GM19468 (cell line): Measurements from ENCODE around the gene JAZF1.
"Not testable (repeated sequence)": the region's sequence is repeated elsewhere in the genome, so short reads cannot be mapped to it uniquely, and the experiment has no call there.

Experiments used
- ATAC-seq: cut with Tn5 transposase; IDR thresholded peaks from one replicate; pipeline ENCODE4 v1.9.1; 2021; ENCODE audit warnings: mild to moderate bottlenecking, moderate library complexity, moderate number of reproducible peaks; ENCODE audit not compliant: unreplicated experiment; ENCODE audit errors: extremely low read depth

JAZF1 gene

DNA sequence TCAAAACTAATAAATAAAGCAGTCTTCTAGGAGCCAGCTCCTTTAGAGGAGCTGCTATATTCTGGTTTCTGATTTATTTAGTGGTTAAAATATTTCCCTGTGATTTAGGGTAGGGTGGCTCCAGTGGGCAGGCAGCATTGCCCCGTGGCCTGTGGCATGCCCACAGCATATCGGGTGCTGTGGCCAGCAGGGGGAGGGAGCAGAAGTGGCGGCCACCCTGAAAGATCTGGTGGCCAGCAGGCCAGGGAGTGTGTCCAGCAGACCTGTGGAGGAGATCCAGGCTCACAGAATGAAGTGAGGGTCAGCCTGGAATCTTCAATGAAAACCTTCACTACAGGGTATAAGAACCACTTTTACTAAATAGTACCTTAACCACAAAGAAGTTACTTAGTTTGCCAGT is 251.5 kb downstream of the JAZF1 start:
- ATAC-seq, result no peak

DNA sequence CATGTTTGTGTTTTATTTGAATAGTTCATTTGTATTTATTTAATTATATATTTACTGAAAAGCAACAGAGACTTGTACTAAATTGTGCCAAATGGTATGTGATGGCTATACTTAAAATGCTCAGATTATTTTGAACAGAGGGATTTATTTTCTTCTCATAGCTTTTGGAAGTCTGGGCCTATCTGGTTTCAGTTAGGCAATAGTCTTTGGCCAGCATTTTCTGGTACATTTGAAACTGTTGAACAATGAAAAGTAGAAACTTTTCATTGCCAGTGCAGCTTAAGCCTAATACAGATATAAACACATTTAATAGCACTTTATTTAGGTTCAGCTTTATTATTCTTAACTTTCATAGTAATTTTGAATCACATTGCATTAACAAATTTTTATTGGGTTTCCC is 252.6 kb downstream of the JAZF1 start:
- no peak for ATAC-seq

DNA sequence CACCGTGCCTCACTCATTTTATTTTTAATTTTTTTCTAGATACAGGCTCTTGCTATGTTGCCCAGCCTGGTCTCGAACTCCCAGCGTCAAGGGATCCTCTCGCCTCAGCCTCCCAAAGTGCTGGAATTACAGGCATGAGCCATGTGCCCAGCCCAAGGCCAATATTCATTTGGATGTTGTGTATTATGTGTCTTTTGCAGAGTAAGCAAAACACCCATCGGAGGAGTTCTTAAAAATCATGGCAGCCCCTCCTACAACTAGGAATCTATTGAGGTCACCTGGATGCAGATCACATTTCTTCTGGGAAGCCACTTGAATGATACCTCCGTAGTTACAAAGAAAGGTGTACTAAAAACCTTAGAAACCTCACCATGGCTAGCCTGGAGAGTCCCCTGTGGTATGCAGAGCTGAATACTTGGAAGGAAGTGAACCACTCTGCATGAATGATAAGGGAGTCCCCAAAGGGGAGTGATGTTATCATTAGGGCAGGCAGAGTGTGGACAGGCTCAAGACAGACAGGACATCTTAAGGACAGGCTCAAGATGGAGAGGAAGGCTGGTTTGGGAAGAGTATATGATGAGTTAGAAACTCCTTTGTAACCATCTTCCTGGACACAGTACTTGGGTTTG is 254.9 kb downstream of the JAZF1 start:
- ATAC-seq, result no peak

DNA sequence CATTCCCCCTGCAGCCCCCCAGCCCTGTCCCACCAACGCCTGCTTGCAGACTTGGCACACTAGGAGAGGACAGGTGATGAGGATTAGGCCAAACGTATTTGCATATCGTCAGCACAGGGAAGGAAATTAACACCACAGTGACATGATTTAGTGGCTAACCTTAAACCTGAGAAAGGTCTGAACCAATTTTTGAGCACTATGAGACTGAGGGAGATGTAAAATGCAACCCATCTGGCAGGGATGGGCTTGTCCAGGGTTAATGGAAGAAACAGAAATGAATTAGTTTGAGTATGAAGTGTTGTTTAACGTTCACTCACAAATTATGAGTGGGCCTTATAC is 257.0 kb downstream of the JAZF1 start:
- ATAC-seq, result no peak

DNA sequence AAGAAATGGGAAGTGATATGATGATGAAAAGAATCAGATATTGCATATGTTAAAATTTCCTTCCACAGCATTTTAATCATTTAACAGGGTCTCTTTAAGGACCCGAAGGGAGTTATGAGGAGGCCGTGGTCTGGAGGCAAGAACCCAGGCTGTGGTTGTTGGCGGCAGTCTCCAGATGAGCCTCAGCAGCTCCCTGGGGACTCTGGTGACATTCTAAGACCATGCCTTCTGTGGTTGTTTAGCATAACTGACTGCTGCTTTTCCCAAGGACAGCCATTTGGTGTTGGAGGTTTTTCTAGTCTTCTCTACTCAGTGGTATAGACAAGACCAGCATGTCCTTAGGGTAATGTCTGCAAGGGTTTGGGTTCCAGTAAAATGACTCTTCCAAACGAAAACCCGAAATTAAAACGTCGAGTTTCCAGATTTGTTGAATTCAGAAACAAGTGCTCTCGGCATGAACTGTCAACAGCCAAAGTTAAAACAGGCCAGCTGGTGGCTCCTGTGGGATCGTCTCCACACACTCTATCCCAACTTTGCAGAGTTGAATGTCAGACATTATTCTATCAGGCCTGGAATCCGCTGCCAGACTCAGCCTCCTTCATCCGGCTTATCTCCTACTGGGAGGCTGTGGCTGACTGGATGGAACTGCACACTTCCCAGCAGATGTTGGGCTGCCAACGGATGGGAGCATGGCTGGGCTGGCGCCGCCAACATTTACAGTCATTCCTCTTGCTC is 257.5 kb downstream of the JAZF1 start:
- ATAC-seq, result no peak

DNA sequence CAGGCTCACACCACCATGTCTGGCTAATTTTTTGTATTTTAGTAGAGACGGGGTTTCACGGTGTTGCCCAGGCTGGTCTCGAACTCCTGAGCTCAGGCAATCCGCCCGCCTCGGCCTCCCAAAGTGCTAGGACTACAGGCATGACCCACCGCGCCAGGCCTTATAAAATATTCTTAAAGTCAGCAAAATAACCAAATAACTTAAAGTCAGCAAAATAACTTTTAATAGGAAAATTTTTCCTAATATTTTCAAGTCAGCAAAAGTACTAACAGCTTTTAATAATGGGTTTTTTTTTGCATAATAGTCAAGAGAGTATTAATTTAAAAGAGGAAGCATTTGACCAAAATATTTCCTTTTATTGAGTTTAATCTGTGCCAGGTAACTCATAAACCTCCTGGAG is 258.2 kb downstream of the JAZF1 start:
- not testable (repeated sequence) for ATAC-seq

DNA sequence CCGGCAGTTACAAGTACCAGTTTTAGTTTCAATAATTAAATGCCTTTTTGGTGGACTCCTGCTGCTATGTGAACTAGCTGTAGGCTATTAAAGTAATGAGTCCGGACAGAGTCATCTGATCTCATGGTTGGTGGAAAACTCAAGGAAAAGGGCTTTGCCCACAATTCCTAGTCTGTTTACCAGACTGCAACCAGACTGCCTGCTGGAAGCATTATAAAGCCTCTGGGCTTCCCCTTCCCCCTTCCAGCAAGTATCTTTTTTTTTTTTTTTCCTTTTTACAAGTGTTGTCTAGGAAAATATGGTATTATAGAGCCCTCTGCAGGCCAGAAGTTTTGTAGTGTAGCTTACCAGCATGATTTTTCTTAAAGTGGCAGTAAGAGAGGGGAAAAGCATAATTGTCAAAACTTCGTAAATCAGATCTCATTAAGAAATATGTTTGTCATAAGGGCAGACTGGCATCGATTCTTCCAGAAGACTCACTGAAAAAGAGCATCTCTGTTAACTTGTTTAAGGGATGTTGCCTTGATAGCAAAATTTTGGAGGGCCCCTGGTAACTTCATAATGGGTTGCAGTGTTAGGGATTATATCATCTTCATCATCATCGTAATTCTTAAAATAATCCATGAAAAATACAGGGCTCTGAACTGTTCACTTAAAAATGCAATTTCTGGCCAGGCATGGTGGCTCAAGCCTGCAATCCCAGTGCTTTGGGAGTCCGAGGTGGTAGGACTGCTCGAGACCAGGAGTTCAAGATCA is 259.3 kb downstream of the JAZF1 start:
- ATAC-seq, result no peak

DNA sequence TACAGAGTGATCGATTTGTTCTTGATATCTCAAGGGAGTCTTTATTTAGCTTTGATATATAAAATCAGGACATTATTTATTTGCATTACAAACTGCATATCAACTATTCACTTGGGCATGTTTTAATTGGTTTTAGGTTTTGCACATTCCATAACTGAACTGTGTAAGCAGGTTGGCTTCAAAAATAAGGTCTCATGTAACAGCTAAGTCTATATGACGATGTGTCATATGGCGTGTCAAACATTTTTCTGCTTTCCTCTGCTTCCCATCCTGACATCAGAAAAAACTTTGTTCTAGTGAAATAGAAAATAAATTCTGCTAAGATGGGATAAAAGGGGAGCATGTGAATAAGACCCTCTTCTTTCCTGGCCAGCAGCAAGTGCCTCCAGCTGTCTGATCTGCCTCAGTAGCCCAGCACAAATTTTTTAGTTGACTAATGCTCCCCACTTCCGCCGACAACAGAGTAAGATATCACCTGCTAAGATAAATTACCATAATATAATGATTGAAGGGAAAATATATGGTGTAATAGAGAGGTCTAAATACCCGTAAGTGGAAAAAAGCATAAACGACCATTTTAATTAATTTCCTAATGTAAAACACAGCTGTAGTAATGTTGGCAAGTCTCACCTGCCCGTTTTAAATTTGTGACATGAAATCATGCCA is 260.2 kb downstream of the JAZF1 start:
- ATAC-seq, result no peak

DNA sequence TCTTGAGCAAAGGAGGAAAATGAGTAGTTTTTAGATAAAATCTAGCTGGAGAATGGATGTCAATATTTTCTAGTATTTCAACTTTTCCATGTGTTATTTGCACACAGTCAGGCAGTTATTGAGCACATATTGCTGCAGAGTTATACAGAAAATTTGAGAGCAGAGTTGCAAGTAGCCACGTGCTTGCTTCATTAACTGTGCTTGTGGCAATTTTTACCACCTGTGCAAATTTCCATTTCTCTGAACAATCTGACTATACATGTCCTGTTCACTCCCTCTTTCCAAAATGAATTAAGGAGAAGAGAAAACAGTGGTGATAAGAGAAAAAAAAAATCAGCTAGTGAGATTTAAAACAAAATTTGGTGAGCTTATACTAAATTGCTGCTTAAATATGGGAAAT is 262.1 kb downstream of the JAZF1 start:
- no peak for ATAC-seq

DNA sequence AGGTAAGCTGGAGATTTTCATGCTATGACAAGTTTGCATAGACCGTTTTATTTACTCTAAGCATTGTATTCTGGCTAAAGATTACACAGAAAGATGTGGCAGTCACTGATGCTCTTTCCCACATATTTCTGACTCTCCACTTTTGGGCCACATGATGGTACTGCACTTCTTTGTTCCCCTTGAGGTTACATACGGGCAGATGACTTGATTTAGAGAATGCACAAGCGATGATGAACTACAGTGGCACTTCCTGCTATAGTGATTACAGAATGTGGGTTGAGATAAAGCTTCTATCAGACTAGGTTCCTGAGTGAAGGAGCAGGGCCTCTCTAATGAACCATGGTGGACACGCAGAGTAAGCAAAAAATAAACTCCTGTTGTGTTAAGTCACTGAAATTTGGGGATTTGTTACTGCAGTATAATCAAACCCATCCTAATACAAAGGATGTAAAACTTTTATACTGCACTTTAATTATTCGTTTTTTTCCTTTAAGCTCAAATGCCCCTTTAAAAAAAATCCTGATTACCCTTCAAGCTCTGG is 262.8 kb downstream of the JAZF1 start:
- no peak for ATAC-seq

DNA sequence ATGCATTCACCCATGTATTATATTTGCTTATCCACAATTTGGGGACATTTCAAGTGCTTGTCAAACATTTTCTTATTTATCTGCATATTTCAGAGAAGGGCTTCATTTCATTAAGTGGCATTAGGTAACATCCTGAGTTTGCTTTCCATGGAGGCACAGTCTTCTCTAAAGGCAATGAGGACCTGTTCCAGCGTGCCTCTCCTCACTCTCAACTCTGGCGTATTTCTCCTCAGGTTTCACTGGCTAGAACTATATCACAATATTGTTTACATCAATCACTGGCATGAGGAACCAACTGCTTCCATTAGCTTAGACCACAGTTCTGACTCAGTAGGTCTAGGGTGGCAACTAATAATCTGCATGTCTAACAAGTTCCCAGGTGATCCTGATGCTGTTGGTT is 263.5 kb downstream of the JAZF1 start:
- no peak for ATAC-seq

DNA sequence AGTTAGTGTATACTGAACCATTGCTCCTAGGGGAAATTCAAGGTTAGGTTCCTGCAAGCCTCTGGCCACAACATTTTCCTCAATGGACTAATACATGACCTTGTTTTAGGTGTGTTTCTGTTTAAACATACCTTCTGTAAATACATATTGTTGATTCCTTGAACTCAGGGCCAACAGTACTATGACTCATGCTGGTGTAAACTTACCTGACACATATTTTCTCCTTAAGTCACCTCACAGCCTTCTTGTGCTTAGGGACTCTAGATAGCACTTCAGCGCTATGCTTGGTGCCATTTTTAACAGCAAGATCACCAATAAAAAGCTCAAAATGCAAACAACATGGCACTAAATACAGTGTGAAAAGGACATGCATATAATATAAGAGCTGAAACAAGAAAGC is 264.2 kb downstream of the JAZF1 start:
- ATAC-seq, result no peak

DNA sequence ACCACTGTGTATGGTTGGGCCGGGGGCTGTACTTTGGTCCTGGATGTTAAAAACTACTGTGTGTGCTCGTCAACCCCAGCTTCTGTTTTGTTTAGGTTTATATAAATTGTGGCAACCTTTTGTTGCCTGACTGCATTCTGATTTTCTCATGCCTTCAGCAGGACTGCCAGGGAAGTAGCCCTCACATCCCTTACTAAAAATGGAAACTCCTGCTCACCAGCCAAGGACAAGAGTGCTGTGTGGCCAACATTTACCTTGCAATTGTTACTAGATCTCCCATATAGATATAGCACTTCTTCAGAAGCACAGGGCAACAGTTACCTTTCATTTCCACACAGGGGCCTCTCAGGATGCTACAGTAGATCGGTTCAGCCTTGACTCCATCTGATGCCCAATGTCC is 266.2 kb downstream of the JAZF1 start:
- ATAC-seq, result no peak

DNA sequence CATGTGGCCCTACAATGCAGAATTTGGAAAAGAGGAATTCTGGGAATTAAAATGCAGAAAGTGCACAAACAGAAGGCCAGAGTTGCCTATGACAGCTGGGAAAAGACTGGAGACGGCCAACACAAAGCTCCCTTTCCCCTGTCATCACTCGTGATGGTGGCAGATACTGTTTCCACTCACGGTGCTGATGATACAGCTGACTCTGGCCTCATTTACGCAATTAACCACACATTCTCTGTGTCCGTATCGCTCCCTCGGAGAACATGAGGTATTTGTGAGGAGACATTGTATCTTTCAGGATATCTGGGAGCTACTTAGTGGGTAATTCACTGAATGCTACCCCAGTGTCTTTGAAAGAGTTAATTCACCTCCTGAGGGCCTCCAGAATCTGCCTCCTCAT is 267.8 kb downstream of the JAZF1 start:
- no peak for ATAC-seq

DNA sequence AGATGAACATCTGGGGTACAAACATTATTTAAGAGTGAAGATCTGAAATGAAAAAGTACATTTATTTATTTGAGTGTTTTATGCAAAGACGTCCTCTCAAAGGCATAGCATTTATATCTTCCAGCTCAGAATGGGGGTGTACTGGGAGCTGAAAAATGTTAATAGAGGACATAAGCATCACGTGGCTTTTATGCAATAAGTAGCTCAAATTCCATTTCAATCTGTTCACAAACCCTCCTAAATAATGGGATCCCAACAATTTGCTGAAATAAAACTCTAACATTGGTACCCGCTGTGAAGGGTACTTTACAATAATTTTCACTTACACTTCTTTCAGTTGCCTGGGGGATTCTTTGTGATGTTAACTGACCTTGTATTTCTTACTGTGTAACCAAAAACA is 268.7 kb downstream of the JAZF1 start:
- no peak for ATAC-seq

DNA sequence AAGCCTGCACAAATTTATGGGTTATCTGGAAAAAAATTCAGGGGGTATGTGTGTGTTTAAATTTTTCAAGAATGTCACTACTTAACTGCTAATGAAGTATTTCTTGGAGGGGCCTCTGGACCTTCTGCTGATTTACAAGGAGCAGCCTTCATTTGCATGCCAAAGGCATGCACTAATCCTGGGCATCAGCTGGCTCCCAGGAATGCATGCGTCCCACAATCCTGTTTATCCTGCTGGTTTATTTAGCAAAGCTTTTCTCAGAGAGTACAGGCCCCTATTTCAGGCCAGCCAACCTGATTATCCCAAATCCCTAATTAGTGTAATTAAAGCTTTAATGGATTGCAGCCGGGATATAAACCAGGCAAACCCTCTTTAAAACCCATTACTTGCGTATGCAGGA is 270.3 kb downstream of the JAZF1 start:
- ATAC-seq, result no peak

DNA sequence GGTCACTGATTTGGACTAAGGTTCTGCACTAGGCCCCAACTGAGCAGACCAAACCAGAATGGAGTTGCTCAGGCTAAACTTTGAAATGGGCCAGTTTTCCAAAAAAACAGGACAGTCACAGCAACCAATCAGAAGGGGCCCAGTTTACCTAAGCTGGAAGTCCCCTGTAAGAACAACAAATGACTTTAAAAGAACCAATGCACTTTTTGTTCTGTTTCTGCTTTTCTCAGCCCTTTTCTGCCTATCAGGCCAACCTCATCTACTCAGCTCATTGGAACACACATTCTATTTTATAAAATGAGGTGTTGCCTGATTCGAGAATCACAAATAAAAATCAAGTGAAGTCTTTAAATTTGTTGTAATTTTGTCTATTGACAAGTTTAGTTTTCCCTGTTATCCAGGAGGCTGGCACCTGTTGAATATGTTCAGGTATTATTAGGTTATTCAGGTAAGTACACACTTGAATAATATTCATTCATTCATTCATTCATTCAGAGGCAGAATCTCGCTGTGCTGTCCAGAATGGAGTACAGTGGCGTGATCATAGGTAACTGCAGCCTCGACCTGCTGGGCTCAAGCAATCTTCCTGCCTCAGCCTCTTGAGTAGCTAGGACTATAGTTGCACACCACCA is 271.9 kb downstream of the JAZF1 start:
- no peak for ATAC-seq

DNA sequence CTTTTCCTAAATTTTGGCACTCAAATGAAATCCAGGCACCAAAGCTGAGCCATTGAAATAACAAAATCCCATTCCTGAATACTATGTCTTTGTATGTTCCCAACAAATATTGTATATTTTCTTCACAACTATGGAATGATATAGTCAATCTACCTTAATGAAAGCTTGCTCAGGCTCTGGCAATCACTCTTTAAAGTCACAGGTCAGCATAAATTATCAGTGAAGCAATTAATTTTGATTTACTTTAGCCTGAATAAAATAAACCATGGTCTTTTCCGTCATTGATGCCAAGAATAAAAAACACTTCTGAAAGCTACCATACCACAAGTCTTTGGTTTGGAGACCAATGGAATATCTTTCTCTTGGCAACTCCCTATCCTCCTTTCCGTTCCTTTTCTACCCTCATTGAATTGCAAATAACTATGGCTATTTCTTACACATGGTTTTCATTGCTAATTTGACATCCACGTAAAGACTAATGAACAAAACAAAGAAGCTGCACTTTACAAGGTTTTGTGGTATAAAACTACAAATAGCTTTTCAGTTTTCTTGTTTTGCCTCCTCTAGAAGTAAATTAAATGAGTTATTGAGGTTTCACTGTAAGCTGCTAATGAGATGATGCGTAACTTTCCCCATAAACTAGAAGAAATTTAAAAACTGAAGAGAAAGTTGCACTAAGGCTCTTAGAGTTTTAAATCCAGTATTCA is 274.1 kb downstream of the JAZF1 start:
- no peak for ATAC-seq

DNA sequence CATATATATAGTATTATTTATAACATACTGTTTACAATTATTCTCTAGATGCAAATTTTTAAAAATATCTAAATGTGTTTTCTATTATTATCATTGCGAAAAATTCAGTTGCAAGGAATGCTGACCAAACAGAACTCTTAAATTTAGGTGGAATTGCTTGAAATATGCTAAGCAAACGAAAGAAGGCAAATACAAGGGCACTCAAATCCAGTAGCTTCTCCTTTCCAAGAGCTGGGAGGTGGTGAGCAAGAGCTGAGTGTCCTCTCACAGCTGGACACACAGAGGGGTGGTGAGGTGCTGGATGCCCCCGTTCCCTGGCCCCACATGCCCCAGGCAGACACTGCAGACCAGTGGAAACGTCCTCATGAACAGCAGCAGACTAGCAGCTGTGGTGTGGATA is 274.6 kb downstream of the JAZF1 start:
- ATAC-seq, result no peak
